ENCODE results near the gene GLRA3.
A peak's percentile ranks its signal among the peaks of the same experiment; 100 is the strongest.
"Not testable (repeated sequence)": the region's sequence is repeated elsewhere in the genome, so short reads cannot be mapped to it uniquely, and the experiment has no call there.

The GLRA3 gene

GRCh38 chr4:174828845-174829701, at the start of gene GLRA3:
Gene GLRA3, minus strand, starts transcription at chr4:174829247. Its CDS starts 436 bp downstream, at chr4:174828811.
- peak; percentile 14 to 21 (median 15) for DNase-seq

GRCh38 chr4:174874898-174875297, 45.9 kb upstream of the GLRA3 start:
- no peak for DNase-seq

GRCh38 chr4:174873931-174874330, 44.9 kb upstream of the GLRA3 start:
- DNase-seq = no peak

- not testable (repeated sequence) for DNase-seq
These were observed 44.1 kb upstream of the GLRA3 start for GRCh38 chr4:174873146-174873545.

- no peak for DNase-seq
These were observed 42.4 kb upstream of the GLRA3 start for GRCh38 chr4:174871407-174871806.

- DNase-seq = no peak
These were observed 41.3 kb upstream of the GLRA3 start for GRCh38 chr4:174870311-174870710.

- peak in 1 of 3 donors; percentile 0 for DNase-seq
These were observed 40.3 kb upstream of the GLRA3 start for GRCh38 chr4:174869339-174869738.

- no peak for DNase-seq
These were observed 38.9 kb upstream of the GLRA3 start for GRCh38 chr4:174867903-174868302.

- no peak for DNase-seq
These were observed 36.5 kb upstream of the GLRA3 start for GRCh38 chr4:174865418-174865985.

GRCh38 chr4:174864031-174864430, 35.0 kb upstream of the GLRA3 start:
- no peak for DNase-seq

GRCh38 chr4:174860588-174860987, 31.5 kb upstream of the GLRA3 start:
- DNase-seq = no peak

- DNase-seq = no peak
These were observed 30.9 kb upstream of the GLRA3 start for GRCh38 chr4:174859904-174860303.

GRCh38 chr4:174856926-174857800, 28.1 kb upstream of the GLRA3 start:
- DNase-seq = peak; percentile 0 to 55 (median 32)

GRCh38 chr4:174855050-174855449, 26.0 kb upstream of the GLRA3 start:
- no peak for DNase-seq

GRCh38 chr4:174853629-174854028, 24.6 kb upstream of the GLRA3 start:
- DNase-seq = no peak

- DNase-seq = no peak
These were observed 19.5 kb upstream of the GLRA3 start for GRCh38 chr4:174848596-174848995.

GRCh38 chr4:174847801-174848427, 18.9 kb upstream of the GLRA3 start:
- no peak for DNase-seq

- DNase-seq = no peak
These were observed 6.5 kb upstream of the GLRA3 start for GRCh38 chr4:174835536-174835935.

- DNase-seq = no peak
These were observed 5.4 kb upstream of the GLRA3 start for GRCh38 chr4:174834477-174834876.

- no peak for DNase-seq
These were observed 2.4 kb downstream of the GLRA3 start for GRCh38 chr4:174826660-174827059.

GRCh38 chr4:174815282-174815681, 13.8 kb downstream of the GLRA3 start:
- DNase-seq = no peak

GRCh38 chr4:174813292-174813691, 15.8 kb downstream of the GLRA3 start:
- no peak for DNase-seq

- DNase-seq = no peak
These were observed 18.2 kb downstream of the GLRA3 start for GRCh38 chr4:174810834-174811233.

Data from suppressor macrophage treated with lipopolysaccharide for 1 hour (primary cell).